Endothelial cell of umbilical vein (primary cell): ENCODE data around the gene CDC42BPB.

Source experiments
- EZH2 ChIP-seq: IDR thresholded peaks from 2 replicates; pipeline ENCODE4 v1.6.1; 2012; ENCODE audit warnings: borderline replicate concordance, low read depth, mild to moderate bottlenecking, moderate library complexity, low read length, inconsistent platforms; ENCODE audit not compliant: severe bottlenecking
- FOS ChIP-seq: IDR thresholded peaks from 2 replicates; pipeline ENCODE4 v1.6.1; 2011; ENCODE audit warnings: mild to moderate bottlenecking, low read length, moderate library complexity, borderline replicate concordance; ENCODE audit not compliant: insufficient read depth
- GATA2 ChIP-seq: IDR thresholded peaks from 2 replicates; pipeline ENCODE4 v1.7.0; 2011; ENCODE audit warnings: low read depth, mild to moderate bottlenecking, moderate library complexity, mixed read lengths, low read length; ENCODE audit not compliant: insufficient read length, insufficient read depth
- JUN ChIP-seq: IDR thresholded peaks from 2 replicates; pipeline ENCODE4 v1.6.1; 2011; ENCODE audit warnings: borderline replicate concordance, low read depth; ENCODE audit not compliant: insufficient read length, insufficient read depth
- MAX ChIP-seq: IDR thresholded peaks from 2 replicates; pipeline ENCODE4 v1.6.1; 2011; ENCODE audit not compliant: insufficient read depth, insufficient read length
- POLR2A ChIP-seq: IDR thresholded peaks from 2 replicates; pipeline ENCODE4 v1.6.1; 2012; ENCODE audit warnings: low read depth, mild to moderate bottlenecking, control low read depth, low read length
- POLR2AphosphoS5 ChIP-seq: IDR thresholded peaks from 2 replicates; pipeline ENCODE4 v1.6.1; 2012; ENCODE audit warnings: low read depth, mild to moderate bottlenecking, control low read depth, low read length, moderate library complexity; ENCODE audit not compliant: insufficient read depth
- TF ChIP-seq, protein P1 (sequence below), 2 donors: IDR thresholded peaks; 1 replicate in 1 of 2; 2 replicates in 1 of 2; pipeline ENCODE4 v1.5.1; 2011; ENCODE audit warnings: low read length in 2 of 2, mild to moderate bottlenecking in 2 of 2, moderate library complexity in 2 of 2, control low read depth in 1 of 2, inconsistent platforms in 1 of 2, low read depth in 1 of 2; ENCODE audit not compliant: insufficient read depth in 1 of 2; ENCODE audit errors: extremely low read depth in 1 of 2

DNA sequence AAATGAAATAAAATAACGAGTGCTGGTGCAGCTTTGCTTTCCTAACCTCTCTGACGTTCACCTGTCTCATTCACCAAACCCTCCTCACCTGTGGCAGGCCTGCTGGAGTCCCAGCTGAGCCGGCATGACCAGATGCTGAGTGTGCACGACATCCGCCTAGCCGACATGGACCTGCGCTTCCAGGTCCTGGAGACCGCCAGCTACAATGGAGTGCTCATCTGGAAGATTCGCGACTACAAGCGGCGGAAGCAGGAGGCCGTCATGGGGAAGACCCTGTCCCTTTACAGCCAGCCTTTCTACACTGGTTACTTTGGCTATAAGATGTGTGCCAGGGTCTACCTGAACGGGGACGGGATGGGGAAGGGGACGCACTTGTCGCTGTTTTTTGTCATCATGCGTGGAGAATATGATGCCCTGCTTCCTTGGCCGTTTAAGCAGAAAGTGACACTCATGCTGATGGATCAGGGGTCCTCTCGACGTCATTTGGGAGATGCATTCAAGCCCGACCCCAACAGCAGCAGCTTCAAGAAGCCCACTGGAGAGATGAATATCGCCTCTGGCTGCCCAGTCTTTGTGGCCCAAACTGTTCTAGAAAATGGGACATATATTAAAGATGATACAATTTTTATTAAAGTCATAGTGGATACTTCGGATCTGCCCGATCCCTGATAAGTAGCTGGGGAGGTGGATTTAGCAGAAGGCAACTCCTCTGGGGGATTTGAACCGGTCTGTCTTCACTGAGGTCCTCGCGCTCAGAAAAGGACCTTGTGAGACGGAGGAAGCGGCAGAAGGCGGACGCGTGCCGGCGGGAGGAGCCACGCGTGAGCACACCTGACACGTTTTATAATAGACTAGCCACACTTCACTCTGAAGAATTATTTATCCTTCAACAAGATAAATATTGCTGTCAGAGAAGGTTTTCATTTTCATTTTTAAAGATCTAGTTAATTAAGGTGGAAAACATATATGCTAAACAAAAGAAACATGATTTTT is 151.9 kb downstream of the CDC42BPB start:
- TF ChIP-seq POLR2A = no peak
- TF ChIP-seq, protein P1, sequence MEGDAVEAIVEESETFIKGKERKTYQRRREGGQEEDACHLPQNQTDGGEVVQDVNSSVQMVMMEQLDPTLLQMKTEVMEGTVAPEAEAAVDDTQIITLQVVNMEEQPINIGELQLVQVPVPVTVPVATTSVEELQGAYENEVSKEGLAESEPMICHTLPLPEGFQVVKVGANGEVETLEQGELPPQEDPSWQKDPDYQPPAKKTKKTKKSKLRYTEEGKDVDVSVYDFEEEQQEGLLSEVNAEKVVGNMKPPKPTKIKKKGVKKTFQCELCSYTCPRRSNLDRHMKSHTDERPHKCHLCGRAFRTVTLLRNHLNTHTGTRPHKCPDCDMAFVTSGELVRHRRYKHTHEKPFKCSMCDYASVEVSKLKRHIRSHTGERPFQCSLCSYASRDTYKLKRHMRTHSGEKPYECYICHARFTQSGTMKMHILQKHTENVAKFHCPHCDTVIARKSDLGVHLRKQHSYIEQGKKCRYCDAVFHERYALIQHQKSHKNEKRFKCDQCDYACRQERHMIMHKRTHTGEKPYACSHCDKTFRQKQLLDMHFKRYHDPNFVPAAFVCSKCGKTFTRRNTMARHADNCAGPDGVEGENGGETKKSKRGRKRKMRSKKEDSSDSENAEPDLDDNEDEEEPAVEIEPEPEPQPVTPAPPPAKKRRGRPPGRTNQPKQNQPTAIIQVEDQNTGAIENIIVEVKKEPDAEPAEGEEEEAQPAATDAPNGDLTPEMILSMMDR (IDR thresholded peaks at IDR 0.05; ENCODE audit: extremely low read depth in 1 of 2, insufficient read depth in 1 of 2, low read depth in 1 of 2, low read length in 2 of 2) = no peak
- TF ChIP-seq POLR2AphosphoS5 = no peak
- no peak for TF ChIP-seq JUN
- TF ChIP-seq EZH2 = no peak
- TF ChIP-seq GATA2 = no peak
- TF ChIP-seq MAX = no peak
- TF ChIP-seq FOS = no peak
